Brain microvascular endothelial cell (primary cell): ENCODE data around the gene ACTG2.
"Not testable (repeated sequence)": the region's sequence is repeated elsewhere in the genome, so short reads cannot be mapped to it uniquely, and the experiment has no call there.

ENCODE experiments used
- DNase-seq: peaks from one replicate; pipeline ENCODE4 v3.0.0-alpha.2; 2020
- H3K27ac ChIP-seq: fragments of 250-450 bp; sonication (Bioruptor Pico); 2 replicates; pipeline ENCODE4 v1.5.1; 2020; ENCODE audit warnings: mild to moderate bottlenecking, moderate library complexity
- H3K27me3 ChIP-seq: fragments of 250-450 bp; sonication (Bioruptor Pico); replicated peaks from 2 replicates; pipeline ENCODE4 v1.5.1; 2020; ENCODE audit warnings: mild to moderate bottlenecking
- H3K36me3 ChIP-seq: fragments of 250-450 bp; sonication (Bioruptor Pico); replicated peaks from 2 replicates; pipeline ENCODE4 v1.5.1; 2020; ENCODE audit warnings: mild to moderate bottlenecking
- H3K4me3 ChIP-seq: 2 replicates; pipeline ENCODE4 v1.5.1; 2011; ENCODE audit warnings: low read depth, mild to moderate bottlenecking, control low read depth, low read length, moderate library complexity
- CTCF ChIP-seq: IDR thresholded peaks from 2 replicates; pipeline ENCODE4 v1.5.1; 2011; ENCODE audit warnings: low read depth, mild to moderate bottlenecking, moderate library complexity, low read length, control low read depth, inconsistent platforms; ENCODE audit errors: missing control alignments
- in situ Hi-C: cut with HindIII; loops from 2 replicates; pipeline ENCODE4 v1.10.0; 2017; ENCODE audit warnings: low sequenced_read_pairs, low pct_ligation_motif_present

Gene ACTG2

DNA sequence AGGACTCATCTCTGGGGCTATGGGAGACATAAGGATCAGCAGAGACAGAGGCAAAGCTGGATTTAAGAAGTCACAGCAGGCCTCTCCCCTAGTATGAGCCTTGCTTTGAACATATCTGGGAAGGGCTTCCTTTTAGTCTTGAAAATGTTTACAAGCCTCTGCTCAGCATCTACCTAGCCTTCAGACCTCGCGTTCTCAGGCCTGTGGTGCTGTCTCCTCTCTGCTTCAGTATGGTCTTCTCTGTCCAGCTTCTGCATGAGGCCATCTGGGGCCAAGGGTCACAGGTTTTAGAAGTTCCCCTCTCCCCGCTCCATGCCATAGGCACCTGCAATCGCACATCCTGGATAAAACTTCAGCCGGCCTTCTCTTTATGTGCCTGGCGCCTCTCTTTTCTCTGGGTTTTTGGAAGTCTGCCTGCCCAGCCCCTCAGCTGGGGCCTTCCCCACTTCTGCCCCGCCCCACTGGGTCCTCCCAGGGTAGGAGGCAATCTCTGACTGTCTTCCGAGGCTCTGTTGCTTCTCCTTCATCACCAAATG is 7.1 kb downstream of the ACTG2 start:
- H3K27ac ChIP-seq, result no peak overlapping the region
- no peak overlapping the region for H3K4me3 ChIP-seq
- in situ Hi-C loops, result no loop called here
- H3K36me3 ChIP-seq, result no peaks in the 10 kb centered on the region
- no peaks in the 10 kb centered on the region for H3K27me3 ChIP-seq
- no peak for DNase-seq
- no peak for TF ChIP-seq CTCF

DNA sequence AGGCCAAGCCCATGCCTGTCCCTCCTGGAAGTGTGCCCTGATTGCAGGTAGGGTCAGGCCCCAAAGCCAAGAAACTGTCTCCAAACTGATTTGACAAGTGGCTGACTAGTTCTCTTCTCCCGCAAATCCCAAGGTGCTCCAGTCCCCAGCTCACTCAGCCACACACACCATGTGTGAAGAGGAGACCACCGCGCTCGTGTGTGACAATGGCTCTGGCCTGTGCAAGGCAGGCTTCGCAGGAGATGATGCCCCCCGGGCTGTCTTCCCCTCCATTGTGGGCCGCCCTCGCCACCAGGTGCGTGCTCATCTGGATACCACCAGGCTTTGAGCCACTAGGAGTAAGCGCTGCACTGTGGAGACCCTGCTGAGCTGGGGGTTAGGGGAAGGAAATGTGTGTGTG is 8.3 kb downstream of the ACTG2 start:
- no peaks in the 10 kb centered on the region for H3K27me3 ChIP-seq
- H3K36me3 ChIP-seq, result no peaks in the 10 kb centered on the region
- no peak for DNase-seq
- in situ Hi-C loops, result no loop called here
- no peak overlapping the region for H3K27ac ChIP-seq
- TF ChIP-seq CTCF, result no peak
- H3K4me3 ChIP-seq, result no peak overlapping the region

- no peak for TF ChIP-seq CTCF
- H3K4me3 ChIP-seq, result no peak overlapping the region
- no peaks in the 10 kb centered on the region for H3K36me3 ChIP-seq
- H3K27me3 ChIP-seq, result no peaks in the 10 kb centered on the region
- no peak for DNase-seq
- in situ Hi-C loops, result no loop called here
- no peak overlapping the region for H3K27ac ChIP-seq
These were observed 9.5 kb downstream of the ACTG2 start for GRCh38 chr2:73902284-73902683.

- no peak for TF ChIP-seq CTCF
- Histone ChIP-seq H3K27ac (no peak overlapping the region), H3K27me3 (no peaks in the 10 kb centered on the region), H3K36me3 (no peaks in the 10 kb centered on the region), H3K4me3 (no peak overlapping the region)
- no peak for DNase-seq
- in situ Hi-C loops, result no loop called here
These were observed 10.5 kb downstream of the ACTG2 start for GRCh38 chr2:73903313-73903712.

GRCh38 chr2:73903949-73904613 is 11.3 kb downstream of the ACTG2 start:
- H3K36me3 ChIP-seq, in situ Hi-C loops, H3K27ac ChIP-seq, H3K27me3 ChIP-seq, H3K4me3 ChIP-seq, DNase-seq: not testable (repeated sequence)

DNA sequence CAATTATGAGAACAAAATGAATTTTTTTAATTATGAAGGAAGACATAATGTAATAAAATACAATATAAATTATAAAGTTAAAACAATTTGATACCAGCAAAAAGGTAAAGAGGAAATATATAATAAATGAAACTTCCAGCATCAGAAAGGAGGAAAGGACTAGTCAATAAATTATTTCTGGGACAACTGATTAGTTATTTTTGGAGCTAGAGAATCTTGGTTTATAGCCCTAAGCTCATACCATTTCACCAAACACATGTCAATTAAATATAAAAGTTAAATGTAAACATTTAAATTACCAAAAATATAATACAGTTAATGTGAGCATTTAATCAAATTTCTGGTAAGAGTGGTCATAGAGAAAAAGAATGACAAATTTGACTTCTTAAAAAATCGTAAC is 12.1 kb downstream of the ACTG2 start:
- TF ChIP-seq CTCF, result no peak
- Histone ChIP-seq H3K36me3 (no peaks in the 10 kb centered on the region), H3K4me3 (no peak overlapping the region), H3K27ac (no peak overlapping the region), H3K27me3 (no peaks in the 10 kb centered on the region)
- in situ Hi-C loops, result no loop called here
- DNase-seq, result no peak
